IMR-90 (cell line): Measurements from ENCODE around the gene BLTP3B. TPM values are rescaled to one million over a fixed set of nuclear protein-coding genes. Genes with fewer than 3 reads are reported as not detected.

ENCODE experiments used
- ATAC-seq: fragments of 200-7000 bp; cut with Tn5 transposase; 2 replicates; pipeline ENCODE4 v1.9.1; 2020; ENCODE audit warnings: low read depth, mild to moderate bottlenecking, moderate library complexity
- BruUV-seq: library from RNA; stranded (reverse); fragments of 400-500 nt; replicated peaks from 2 replicates; lab custom pipeline; 2021; lab: Mats Ljungman, UMichigan
- CTCF ChIA-PET: fragments of 300-600 bp; formaldehyde crosslinking; extraction: SDS; loops from one replicate; lab custom pipeline; 2021; ENCODE audit warnings: antibody characterized with exemption; lab: Yijun Ruan, JAX
- POLR2A ChIA-PET: fragments of 300-600 bp; sonication (Branson Sonifier 250); formaldehyde crosslinking; loops from one replicate; lab custom pipeline; 2022; ENCODE audit warnings: antibody characterized with exemption; ENCODE audit not compliant: unreplicated experiment; lab: Charles Lee
- DNase-seq: peaks from one replicate; pipeline ENCODE4 v3.0.0; 2013
- H2AFZ ChIP-seq: replicated peaks from 2 replicates; pipeline ENCODE3; 2013; ENCODE audit warnings: low read length, mild to moderate bottlenecking; ENCODE audit not compliant: poor library complexity
- H2AK5ac ChIP-seq: 2 replicates; pipeline ENCODE4 v1.6.1; 2013; ENCODE audit warnings: low read depth, low read length, inconsistent platforms
- H2AK9ac ChIP-seq: replicated peaks from 2 replicates; pipeline ENCODE3; 2013; ENCODE audit warnings: mild to moderate bottlenecking, low read depth, low read length, moderate library complexity; ENCODE audit not compliant: poor library complexity
- H2BK120ac ChIP-seq: 2 replicates; pipeline ENCODE4 v1.6.1; 2013; ENCODE audit warnings: low read depth, low read length, inconsistent platforms
- H2BK15ac ChIP-seq: 3 replicates; pipeline ENCODE4 v1.6.1; 2013; ENCODE audit warnings: low read depth, low read length, inconsistent platforms
- H2BK20ac ChIP-seq: 2 replicates; pipeline ENCODE4 v1.6.1; 2013; ENCODE audit warnings: low read depth, mild to moderate bottlenecking, inconsistent platforms, low read length, moderate library complexity
- H2BK5ac ChIP-seq: 2 replicates; pipeline ENCODE4 v1.6.1; 2013; ENCODE audit warnings: mild to moderate bottlenecking, low read depth, low read length, inconsistent platforms; ENCODE audit not compliant: poor library complexity, severe bottlenecking
- H3K14ac ChIP-seq: replicated peaks from 2 replicates; pipeline ENCODE4 v1.6.1; 2013; ENCODE audit warnings: low read depth, low read length, inconsistent platforms
- H3K18ac ChIP-seq: 2 replicates; pipeline ENCODE4 v1.6.1; 2013; ENCODE audit warnings: low read depth, low read length, control low read depth
- H3K23ac ChIP-seq: 2 replicates; pipeline ENCODE4 v1.6.1; 2013; ENCODE audit warnings: low read depth, low read length, inconsistent platforms
- H3K27ac ChIP-seq: 2 replicates; pipeline ENCODE4 v1.5.1; 2013; ENCODE audit warnings: mild to moderate bottlenecking, control low read depth, low read length; ENCODE audit not compliant: insufficient read depth
- H3K27me3 ChIP-seq: 2 replicates; pipeline ENCODE4 v1.6.1; 2013; ENCODE audit warnings: low read length; ENCODE audit not compliant: control insufficient read depth, insufficient read depth
- H3K36me3 ChIP-seq: 2 replicates; pipeline ENCODE4 v1.6.1; 2013; ENCODE audit warnings: low read length, mixed read lengths; ENCODE audit not compliant: control insufficient read depth, insufficient read depth
- H3K4ac ChIP-seq: 2 replicates; pipeline ENCODE4 v1.6.1; 2013; ENCODE audit warnings: low read depth, low read length, inconsistent platforms
- H3K4me1 ChIP-seq: 2 replicates; pipeline ENCODE4 v1.6.1; 2013; ENCODE audit warnings: low read length, mixed read lengths; ENCODE audit not compliant: control insufficient read depth, insufficient read depth
- H3K4me2 ChIP-seq: 2 replicates; pipeline ENCODE4 v1.6.1; 2013; ENCODE audit warnings: low read depth, mild to moderate bottlenecking, control low read depth, low read length, moderate library complexity
- H3K4me3 ChIP-seq: 2 replicates; pipeline ENCODE4 v1.5.1; 2013; ENCODE audit warnings: low read depth, mild to moderate bottlenecking, control low read depth, low read length, moderate library complexity; ENCODE audit not compliant: insufficient read depth
- H3K56ac ChIP-seq: 2 replicates; pipeline ENCODE4 v1.6.1; 2013; ENCODE audit warnings: low read length, inconsistent platforms; ENCODE audit not compliant: insufficient read depth; ENCODE audit errors: extremely low read depth
- H3K79me1 ChIP-seq, 2 experiments: 2 replicates each; pipeline ENCODE4 v1.6.1; 2013; ENCODE audit warnings: low read length in 2 of 2, inconsistent platforms in 1 of 2, low read depth in 1 of 2
- H3K9ac ChIP-seq: 2 replicates; pipeline ENCODE4 v1.6.1; 2013; ENCODE audit warnings: low read depth, low read length, control low read depth
- H3K9me1 ChIP-seq: 2 replicates; pipeline ENCODE4 v1.6.1; 2013; ENCODE audit warnings: low read length, inconsistent platforms; ENCODE audit not compliant: insufficient read depth
- H3K9me3 ChIP-seq: 2 replicates; pipeline ENCODE4 v1.6.1; 2013; ENCODE audit warnings: low read length; ENCODE audit not compliant: control insufficient read depth, insufficient read depth
- H4K20me1 ChIP-seq: 2 replicates; pipeline ENCODE4 v1.6.1; 2013; ENCODE audit warnings: low read length, inconsistent platforms; ENCODE audit not compliant: insufficient read depth
- H4K5ac ChIP-seq: 2 replicates; pipeline ENCODE4 v1.6.1; 2013; ENCODE audit warnings: mild to moderate bottlenecking, low read depth, low read length, control low read depth
- H4K8ac ChIP-seq, 2 experiments: 2 replicates each; pipeline ENCODE4 v1.6.1; 2013; ENCODE audit warnings: low read depth in 2 of 2, low read length in 2 of 2, control low read depth in 1 of 2, inconsistent platforms in 1 of 2
- H4K91ac ChIP-seq: 2 replicates; pipeline ENCODE4 v1.6.1; 2013; ENCODE audit warnings: low read depth, low read length, inconsistent platforms; ENCODE audit not compliant: insufficient read depth
- CHD1 ChIP-seq: IDR thresholded peaks from 2 replicates; pipeline ENCODE4 v1.6.1; 2012; ENCODE audit warnings: low read depth, low read length, improper control_type of control experiment
- FOS ChIP-seq: fragments of 150-350 bp; IDR thresholded peaks from 2 replicates; pipeline ENCODE4 v1.6.1; 2016; ENCODE audit warnings: low read depth, low read length
- MXI1 ChIP-seq: IDR thresholded peaks from 2 replicates; pipeline ENCODE4 v1.6.1; 2012; ENCODE audit warnings: low read depth, mild to moderate bottlenecking, low read length, moderate library complexity, borderline replicate concordance
- POLR2A ChIP-seq: IDR thresholded peaks from 2 replicates; pipeline ENCODE4 v1.6.1; 2012; ENCODE audit warnings: mild to moderate bottlenecking, low read depth, low read length
- RAD21 ChIP-seq: IDR thresholded peaks from 2 replicates; pipeline ENCODE4 v1.6.1; 2012; ENCODE audit warnings: low read length, improper control_type of control experiment
- RCOR1 ChIP-seq: IDR thresholded peaks from 2 replicates; pipeline ENCODE4 v1.6.1; 2012; ENCODE audit warnings: mild to moderate bottlenecking, low read length, improper control_type of control experiment; ENCODE audit not compliant: insufficient replicate concordance
- WGBS, 2 experiments: methylation state at CpG; one replicate each; pipeline versions ENCODE4 v1.1.5 to v1.1.7; 2013; ENCODE audit warnings: missing lambda C conversion rate in 2 of 2; ENCODE audit not compliant: insufficient read length in 1 of 2; ENCODE audit errors: extremely low coverage in 2 of 2; 5-methylcytosine and 5-hydroxymethylcytosine counted together
- dilution Hi-C: fragments of 300-500 bp; cut with HindIII; formaldehyde crosslinking; loops from one replicate; pipeline ENCODE4 v1.14.3; 2018; ENCODE audit warnings: low sequenced_read_pairs; ENCODE audit not compliant: unreplicated experiment
- in situ Hi-C: fragments of 300-500 bp; cut with MboI; formaldehyde crosslinking; loops from 3 replicates; pipeline ENCODE4 v1.14.3; 2019; ENCODE audit warnings: low sequenced_read_pairs, inconsistent platforms, mixed read lengths
- intact Hi-C: fragments of 100-400 bp; cut with micrococcal nuclease; formaldehyde crosslinking; loops from 2 replicates; pipeline ENCODE4 v1.10.0; 2022
- polyA plus RNA-seq, 3 experiments: library from polyadenylated mRNA; depleted of rRNA; stranded (reverse); fragments of >200 nt; gene quantifications; 2 replicates each; pipeline ENCODE4 v1.2.3, GENCODE V29; 2012; ENCODE audit warnings: low replicate concordance in 1 of 3
- total RNA-seq: library from RNA; depleted of rRNA; stranded (reverse); fragments of >200 nt; gene quantifications from 2 replicates; pipeline ENCODE4 v1.2.3, GENCODE V29; 2012

The BLTP3B gene
- total and polyA plus RNA-seq, 2 of the 4 experiments (the other 2 are of a cell fraction): 8.9 to 38.7 TPM

GRCh38 chr12:100141998-100142850 is 450 bp downstream of the BLTP3B start:
- intact Hi-C loops: loop anchor here (5.0 kb wide), 1 partner anchor 60 kb away; the partner anchor contains the start of gene ACTR6
- in situ Hi-C loops: no loop called here
- Histone ChIP-seq H3K56ac (peak overlapping the region; percentile 77), H3K18ac (peak overlapping the region; percentile 78), H2BK5ac (peak overlapping the region; percentile 86), H3K4ac (peak overlapping the region; percentile 71), H4K20me1 (peaks cover 12% of the 10 kb centered on the region), H3K9ac (peak overlapping the region; percentile 90), H2AFZ (peak overlapping the region; percentile 95), H2BK120ac (peak overlapping the region; percentile 79), H3K9me1 (peaks cover 3% of the 10 kb centered on the region; the same call in 1 of the 2 replicates), H3K4me3 (peak overlapping the region; percentile 91), H2BK20ac (0 out of 2 replicates have a peak overlapping the region, but pooled peaks have one; percentile 1), H2AK5ac (peak overlapping the region; percentile 38), H3K27ac (peak overlapping the region; percentile 93), H2BK15ac (peak overlapping the region; percentile 35; the same call in 1 of the 3 replicates), H4K8ac (peak overlapping the region in 1 of 2 experiments; percentile 77; a peak in 3 of 4 replicates), H2AK9ac (peak overlapping the region; percentile 68), H3K4me2 (peak overlapping the region; percentile 93), H4K91ac (peak overlapping the region; percentile 59), H3K23ac (peak overlapping the region; percentile 92), H4K5ac (peak overlapping the region; percentile 63), H3K4me1 (peaks cover 9% of the 10 kb centered on the region), H3K79me1 (peaks cover 11 to 32% of the 10 kb centered on the region in 2 experiments), H3K9me3 (0 out of 2 replicates have a peak, but pooled peaks cover 2% of the 10 kb centered on the region), H3K14ac (peak overlapping the region; percentile 68), H3K36me3 (no peaks in the 10 kb centered on the region), H3K27me3 (no peaks in the 10 kb centered on the region)
- no peak for DNase-seq
- 0% methylated on average over 27 of the region's 86 CpGs; no CpG with 5 or more reads in 1 of the 2 experiments for WGBS, 2 experiments
- POLR2A ChIA-PET: no interaction called here
- no TSS peak for BruUV-seq
- peak; percentile 56 for ATAC-seq
- dilution Hi-C loops: no loop called here
- CTCF ChIA-PET: no interaction called here
- no peak for TF ChIP-seq FOS
- no peak for TF ChIP-seq RAD21
- TF ChIP-seq MXI1: 0 out of 2 replicates have a peak, but pooled peaks have one; percentile 7
- peak; percentile 64 for TF ChIP-seq CHD1
- peak; percentile 97 for TF ChIP-seq POLR2A
- TF ChIP-seq RCOR1: no peak
